Measurements from ENCODE around the gene HOXB9.

DNA sequence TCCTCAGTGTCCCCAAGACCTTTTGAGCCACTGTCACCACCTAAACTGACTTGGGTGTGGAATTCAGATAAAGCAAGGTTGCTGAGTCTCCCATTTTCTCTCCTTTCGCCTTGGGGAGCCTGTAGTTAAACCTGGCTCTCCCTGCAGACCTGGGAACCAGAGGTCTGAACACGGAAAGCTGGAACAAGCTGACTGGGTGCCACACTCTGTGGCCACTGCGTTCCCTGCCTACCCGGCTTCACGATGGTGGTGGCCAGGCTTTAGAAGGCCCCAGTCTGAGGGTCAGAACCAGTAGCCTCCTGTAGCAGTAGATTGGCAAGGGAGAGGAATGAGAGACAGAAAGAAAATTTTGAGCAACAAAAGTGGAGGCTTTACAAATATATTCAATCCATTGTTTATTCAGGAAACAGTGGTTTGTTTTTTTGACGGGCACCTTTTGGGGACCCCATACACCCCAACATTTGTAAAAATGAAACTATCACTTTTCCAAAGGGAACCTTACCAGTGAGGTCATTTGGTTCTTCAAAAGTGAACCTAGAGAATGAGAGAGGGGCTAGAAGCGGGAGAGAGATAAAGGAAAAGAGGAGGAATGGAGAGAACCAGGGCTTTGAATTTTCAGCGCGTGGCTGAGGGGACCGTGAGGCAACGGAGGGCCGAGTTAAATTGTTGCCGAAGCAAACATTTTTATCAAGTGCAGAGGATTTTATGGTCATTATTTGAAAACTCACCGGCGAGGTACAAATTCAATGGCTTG is 9.3 kb downstream of the HOXB9 start:
- TF ChIP-seq BHLHE40 (IDR thresholded peaks at IDR 0.05; ENCODE audit: borderline replicate concordance) (no peak), FOXK2 (IDR thresholded peaks at IDR 0.05) (no peak), NFRKB (IDR thresholded peaks at IDR 0.05) (no peak), SUZ12 (IDR thresholded peaks at IDR 0.05) (no peak), L3MBTL2 (conservative IDR thresholded peaks at IDR 0.05) (peak; percentile 36; the same call in 1 of the 2 replicates), ELF4 (IDR thresholded peaks at IDR 0.05) (no peak), CTBP1 (IDR thresholded peaks at IDR 0.05; ENCODE audit: borderline replicate concordance) (no peak)
